GM23338 (cell line): ENCODE measurements around the gene CNKSR1. TPM values are rescaled to one million over a fixed set of nuclear protein-coding genes. Genes with fewer than 3 reads are reported as not detected.

Experiments used
- EZH2phosphoT487 ChIP-seq: fragments of 200-600 bp; sonication (generic); IDR thresholded peaks from one replicate; pipeline ENCODE4 v1.8.1; 2018; ENCODE audit warnings: antibody characterized with exemption; ENCODE audit not compliant: unreplicated experiment
- JUNB ChIP-seq: IDR thresholded peaks from one replicate; pipeline ENCODE4 v1.6.1; 2016; ENCODE audit warnings: antibody characterized with exemption; ENCODE audit not compliant: unreplicated experiment
- NANOG ChIP-seq: IDR thresholded peaks from 2 replicates; pipeline ENCODE4 v1.6.1; 2016; ENCODE audit warnings: antibody characterized with exemption, borderline replicate concordance
- POLR2AphosphoS5 ChIP-seq: IDR thresholded peaks from 2 replicates; pipeline ENCODE4 v1.6.1; 2016; ENCODE audit warnings: antibody characterized with exemption, low read depth
- REST ChIP-seq: IDR thresholded peaks from one replicate; pipeline ENCODE4 v1.6.1; 2018; ENCODE audit warnings: antibody characterized with exemption; ENCODE audit not compliant: unreplicated experiment
- ZNF462 ChIP-seq: fragments of 250-450 bp; sonication (Bioruptor Pico); IDR thresholded peaks from 2 replicates; pipeline ENCODE4 v1.5.0; 2020; ENCODE audit warnings: mild to moderate bottlenecking, moderate library complexity
- polyA plus RNA-seq: library from polyadenylated mRNA; unstranded; fragments of >200 nt; fragmentation: Nextera tagmentation; extraction: Ambion mirVana; gene quantifications from 2 replicates; pipeline ENCODE4 v1.2.1, GENCODE V29; 2016
- total RNA-seq: library from RNA; depleted of rRNA; stranded (reverse); fragments of >200 nt; shearing (Covaris generic); gene quantifications from 2 replicates; pipeline ENCODE4 v1.2.3, GENCODE V29; 2014

CNKSR1 gene
- total and polyA plus RNA-seq, 2 experiments from 2014 or later, result 9.7 to 12.5 TPM

- TF ChIP-seq ZNF462 (no peak), NANOG (no peak), EZH2phosphoT487 (no peak), POLR2AphosphoS5 (no peak), JUNB (no peak), REST (no peak)
These were observed 18.2 kb upstream of the CNKSR1 start, which contains the start of gene FAM110D (continued) for GRCh38 chr1:26158908-26159742.
